Measurements from ENCODE around the gene KRT77. TPM values are rescaled to one million over a fixed set of nuclear protein-coding genes. Genes with fewer than 3 reads are reported as not detected.

Gene KRT77
- total RNA-seq, 2 experiments from 2014 or later, result not detected

GRCh38 chr12:52702338-52702737 lies 986 bp downstream of the KRT77 start:
- no TSS peak for BruUV-seq (replicated peaks)
- H3K4me1 ChIP-seq (ENCODE audit: insufficient read depth, low read length, poor library complexity, severe bottlenecking), result no peaks in the 10 kb centered on the region
- intact Hi-C loops (cut with micrococcal nuclease; ENCODE audit: unreplicated experiment), result no loop called here

DNA sequence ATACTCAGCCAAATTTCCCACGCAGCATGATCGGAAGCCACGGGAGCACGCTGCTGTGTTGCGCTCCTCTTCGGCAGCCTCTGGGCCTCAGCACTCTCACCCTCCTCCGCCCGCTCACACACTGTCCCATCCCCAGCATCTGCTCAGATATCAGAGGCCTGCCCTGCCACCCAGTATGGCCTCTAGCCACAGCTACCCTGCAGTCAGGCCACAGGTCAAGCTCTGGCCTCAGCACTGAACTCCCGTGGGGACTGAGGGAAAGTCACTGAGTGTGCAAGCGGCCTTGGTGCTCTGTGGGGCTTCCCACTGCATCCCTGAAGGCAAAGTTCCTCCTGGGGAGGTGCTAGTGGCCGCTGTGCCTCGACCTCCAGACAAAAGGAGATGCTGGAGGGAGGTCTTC lies 2.0 kb downstream of the KRT77 start:
- H3K4me1 ChIP-seq (ENCODE audit: insufficient read depth, low read length, poor library complexity, severe bottlenecking), result no peaks in the 10 kb centered on the region
- no peak overlapping the region for H3K4me2 ChIP-seq (ENCODE audit: low read length)
- H3K36me3 ChIP-seq (ENCODE audit: insufficient read depth, low read length), result no peaks in the 10 kb centered on the region
- no peak overlapping the region for H2AFZ ChIP-seq (ENCODE audit: low read length)
- no peak overlapping the region for H3K4me3 ChIP-seq (ENCODE audit: low read depth, low read length, poor library complexity, severe bottlenecking)
- ChIA-PET CTCF (ENCODE audit: unreplicated experiment) (no interaction called here), POLR2A (no interaction called here)
- no peaks in the 10 kb centered on the region for H3K9me2 ChIP-seq (ENCODE audit: insufficient read depth, low read length)
- H3K79me2 ChIP-seq (ENCODE audit: insufficient read depth, low read depth, low read length), result no peaks in the 10 kb centered on the region
- TF ChIP-seq CTCF (conservative IDR thresholded peaks at IDR 0.05; ENCODE audit: low read length), result no peak
- no peak for TF ChIP-seq EZH2phosphoT487 (IDR thresholded peaks at IDR 0.05; ENCODE audit: borderline replicate concordance, low read depth, low read length)
- no peaks in the 10 kb centered on the region for H4K20me1 ChIP-seq (ENCODE audit: insufficient read depth, low read length)
- H3K9me3 ChIP-seq (ENCODE audit: low read length), result no peaks in the 10 kb centered on the region
- H3K27ac ChIP-seq (ENCODE audit: low read depth, low read length, poor library complexity, severe bottlenecking), result no peak overlapping the region
- intact Hi-C loops (cut with micrococcal nuclease; ENCODE audit: unreplicated experiment), result no loop called here
- DNase-seq (ENCODE audit: low spot score), result no peak
- BruUV-seq (replicated peaks), result no TSS peak

More at GRCh38 chr12:52702338-52702737, 986 bp downstream of the KRT77 start:
- Histone ChIP-seq H3K9me2 (ENCODE audit: insufficient read depth, low read length) (no peaks in the 10 kb centered on the region), H3K36me3 (ENCODE audit: insufficient read depth, low read length) (no peaks in the 10 kb centered on the region), H4K20me1 (ENCODE audit: insufficient read depth, low read length) (no peaks in the 10 kb centered on the region), H3K4me2 (ENCODE audit: low read length) (no peak overlapping the region), H3K27ac (ENCODE audit: low read depth, low read length, poor library complexity, severe bottlenecking) (no peak overlapping the region), H3K9me3 (ENCODE audit: low read length) (no peaks in the 10 kb centered on the region), H3K4me3 (ENCODE audit: low read depth, low read length, poor library complexity, severe bottlenecking) (no peak overlapping the region), H3K79me2 (ENCODE audit: insufficient read depth, low read depth, low read length) (no peaks in the 10 kb centered on the region), H2AFZ (ENCODE audit: low read length) (no peak overlapping the region)
- CTCF ChIA-PET (ENCODE audit: unreplicated experiment), result no interaction called here
- no peak for DNase-seq (ENCODE audit: low spot score)
- POLR2A ChIA-PET, result no interaction called here
- TF ChIP-seq CTCF (conservative IDR thresholded peaks at IDR 0.05; ENCODE audit: low read length), result no peak
- no peak for TF ChIP-seq EZH2phosphoT487 (IDR thresholded peaks at IDR 0.05; ENCODE audit: borderline replicate concordance, low read depth, low read length)

DNA sequence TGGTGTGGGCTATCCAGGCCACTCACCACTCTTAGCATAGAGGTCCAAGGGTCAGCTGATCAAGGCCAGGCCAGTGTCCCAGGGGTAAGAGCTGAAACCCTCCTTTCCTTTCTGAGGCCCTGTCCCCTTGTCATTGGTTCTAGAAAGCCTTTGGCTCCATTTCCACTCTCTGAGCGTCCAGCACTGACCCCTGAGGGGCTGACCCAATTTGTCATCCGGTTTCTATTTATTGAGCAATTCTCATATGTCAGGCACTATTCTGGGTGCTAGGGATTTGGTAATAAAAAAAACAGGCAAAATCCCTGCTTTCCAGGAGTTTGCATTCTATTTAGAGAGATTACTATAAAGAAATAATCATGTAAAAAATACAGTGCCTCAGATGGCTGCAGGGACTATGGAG lies 3.4 kb downstream of the KRT77 start:
- Histone ChIP-seq H3K79me2 (ENCODE audit: insufficient read depth, low read depth, low read length) (no peaks in the 10 kb centered on the region), H3K27ac (ENCODE audit: low read depth, low read length, poor library complexity, severe bottlenecking) (no peak overlapping the region), H3K4me1 (ENCODE audit: insufficient read depth, low read length, poor library complexity, severe bottlenecking) (no peaks in the 10 kb centered on the region), H3K36me3 (ENCODE audit: insufficient read depth, low read length) (no peaks in the 10 kb centered on the region), H2AFZ (ENCODE audit: low read length) (no peak overlapping the region), H3K4me3 (ENCODE audit: low read depth, low read length, poor library complexity, severe bottlenecking) (no peak overlapping the region), H4K20me1 (ENCODE audit: insufficient read depth, low read length) (no peaks in the 10 kb centered on the region), H3K9me3 (ENCODE audit: low read length) (no peaks in the 10 kb centered on the region), H3K9me2 (ENCODE audit: insufficient read depth, low read length) (no peaks in the 10 kb centered on the region), H3K4me2 (ENCODE audit: low read length) (no peak overlapping the region)
- ChIA-PET CTCF (ENCODE audit: unreplicated experiment) (no interaction called here), POLR2A (no interaction called here)
- TF ChIP-seq CTCF (conservative IDR thresholded peaks at IDR 0.05; ENCODE audit: low read length), result no peak
- TF ChIP-seq EZH2phosphoT487 (IDR thresholded peaks at IDR 0.05; ENCODE audit: borderline replicate concordance, low read depth, low read length), result no peak
- no peak for DNase-seq (ENCODE audit: low spot score)
- intact Hi-C loops (cut with micrococcal nuclease; ENCODE audit: unreplicated experiment), result no loop called here
- BruUV-seq (replicated peaks), result no TSS peak

Data from OCI-LY7 (cell line).